NCI-H2081 treated with DMSO at 0.1 percent for 48 hours (cell line): ENCODE data around the gene CMTM5.

Experiments
- DNase-seq: peaks from one replicate; lab custom pipeline; 2025; lab: John Stamatoyannopoulos, UW

Gene CMTM5

GRCh38 chr14:23376482-23377197, at the start of gene CMTM5:
Gene CMTM5, plus strand, starts transcription at chr14:23377046. Its CDS starts 206 bp downstream, at chr14:23377252.
- no peak for DNase-seq

DNA sequence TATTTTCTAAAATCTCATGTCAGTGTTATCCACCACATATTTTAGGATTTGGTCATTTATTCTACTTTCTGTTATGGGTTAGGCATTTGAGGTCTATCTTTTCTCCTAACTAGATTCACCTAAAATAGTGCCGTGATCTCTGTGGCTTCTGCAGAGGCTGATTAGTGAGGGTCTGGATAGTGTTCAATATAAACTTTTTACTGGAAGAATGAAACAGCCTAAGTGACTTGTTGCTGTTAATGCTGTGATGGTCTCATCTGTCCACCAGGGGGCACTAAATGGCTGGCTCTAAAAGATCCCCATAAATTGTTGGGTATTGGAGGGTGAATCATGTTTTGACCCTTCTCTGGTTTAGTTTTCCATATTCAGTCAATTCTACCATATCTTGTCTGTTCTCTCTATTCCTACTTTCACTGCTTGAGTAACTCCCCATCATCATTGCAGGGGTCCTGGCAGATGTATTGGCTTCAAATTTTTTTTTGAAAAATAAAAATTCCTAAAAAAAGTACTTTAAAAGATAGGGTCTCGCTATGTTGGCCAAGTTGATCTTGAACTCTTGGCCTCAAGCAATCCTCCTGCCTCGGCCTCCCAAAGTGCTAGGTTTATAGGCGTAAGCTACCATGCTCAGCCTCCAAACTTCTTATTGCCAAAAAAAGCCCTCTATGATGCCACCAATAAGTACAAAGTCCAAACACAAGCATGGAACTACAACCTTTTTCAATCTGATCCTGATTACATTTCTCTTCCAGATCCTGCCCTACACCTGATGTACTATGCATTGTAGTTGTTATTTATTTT, 48.7 kb upstream of the CMTM5 start:
- no peak for DNase-seq

DNA sequence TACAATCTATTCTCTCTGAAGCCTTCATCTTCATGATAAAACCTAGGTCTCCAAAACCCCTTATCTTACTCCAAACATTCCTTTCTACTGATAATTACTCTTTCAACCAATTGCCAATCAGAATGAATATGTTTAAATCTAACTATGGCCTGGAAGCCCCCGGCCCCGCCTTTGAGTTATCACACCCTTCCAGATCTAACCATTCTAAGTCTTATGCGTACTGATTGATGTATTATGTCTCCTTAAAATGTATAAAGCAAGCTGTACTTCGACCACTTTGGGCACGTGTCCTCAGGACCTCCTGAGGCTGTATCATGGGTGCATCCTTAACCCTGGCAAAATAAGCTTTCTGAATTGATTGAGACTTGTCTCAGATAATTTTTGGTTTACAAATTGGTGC, 41.2 kb upstream of the CMTM5 start:
- no peak for DNase-seq

- no peak for DNase-seq
Measured at GRCh38 chr14:23339506-23340268, 37.2 kb upstream of the CMTM5 start.

GRCh38 chr14:23344481-23344880, 32.4 kb upstream of the CMTM5 start:
- DNase-seq, result no peak

DNA sequence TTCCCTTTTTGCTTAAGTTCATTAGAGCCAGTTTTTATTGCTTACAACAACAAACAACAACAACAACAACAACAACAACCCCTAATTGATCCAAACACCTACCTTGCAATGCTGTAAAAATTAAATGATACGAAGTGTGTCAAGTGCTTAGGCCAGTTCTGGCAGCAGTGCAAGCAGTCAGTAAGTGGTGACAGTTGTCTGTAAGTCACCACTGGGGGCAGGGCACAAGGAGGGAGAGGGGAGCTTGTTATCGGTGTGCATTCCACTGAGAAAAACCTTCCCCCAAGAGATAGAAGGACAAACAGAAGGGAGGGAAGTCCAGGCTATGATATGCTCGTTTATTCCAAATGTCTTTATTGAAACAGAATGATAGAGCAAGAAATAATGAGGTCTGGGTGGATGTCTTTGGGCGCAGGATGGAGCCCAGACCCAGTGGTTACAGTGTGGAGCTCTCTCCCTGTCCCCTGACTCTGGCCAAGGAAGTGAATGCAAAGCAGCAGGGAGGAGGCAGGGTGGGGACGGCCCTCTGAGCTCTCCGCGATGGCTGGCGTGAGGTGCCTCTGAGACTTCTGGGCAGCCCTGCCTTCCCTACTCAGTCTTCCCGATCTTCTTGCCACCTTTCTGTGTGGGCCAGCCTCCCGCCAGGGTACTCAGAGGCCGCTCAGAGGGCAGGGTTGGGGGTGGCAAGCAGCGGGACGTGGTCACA, 30.7 kb upstream of the CMTM5 start:
- DNase-seq, result no peak

DNA sequence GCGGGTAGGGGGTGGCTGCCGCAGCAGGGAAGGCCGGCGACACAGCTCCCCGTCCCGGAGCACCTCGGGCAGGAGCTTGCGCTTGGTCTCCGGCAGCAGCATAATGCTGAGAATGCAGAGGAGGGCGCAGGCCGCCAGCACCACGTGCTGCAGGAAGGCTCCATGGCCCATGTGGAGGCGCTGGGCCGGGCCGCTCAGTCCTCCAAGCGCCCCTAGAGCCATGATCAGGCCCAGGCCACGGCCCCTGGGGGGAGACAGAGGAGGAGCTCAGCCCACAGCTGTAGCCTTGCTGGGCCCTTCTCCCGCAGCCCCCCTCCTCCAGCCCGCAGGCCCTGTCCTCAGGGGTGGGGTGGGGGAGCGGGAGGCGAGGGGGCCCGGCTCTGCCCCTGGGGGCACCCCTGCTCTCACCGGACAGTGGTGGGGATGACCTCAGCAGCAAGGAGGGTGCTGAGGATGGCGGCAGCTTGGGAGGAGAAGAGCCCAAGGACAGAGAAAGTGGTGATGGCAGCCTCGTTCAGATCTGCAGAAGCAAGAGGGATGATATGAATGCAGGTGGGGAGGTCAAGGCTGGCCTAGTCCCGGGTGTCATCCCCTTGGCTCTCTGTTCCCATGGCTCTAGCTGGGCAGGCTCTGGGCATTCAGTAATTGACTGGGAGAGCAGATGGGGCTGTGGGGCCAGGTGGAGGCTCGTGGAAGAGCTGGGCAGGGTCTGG, 30.0 kb upstream of the CMTM5 start:
- no peak for DNase-seq

DNA sequence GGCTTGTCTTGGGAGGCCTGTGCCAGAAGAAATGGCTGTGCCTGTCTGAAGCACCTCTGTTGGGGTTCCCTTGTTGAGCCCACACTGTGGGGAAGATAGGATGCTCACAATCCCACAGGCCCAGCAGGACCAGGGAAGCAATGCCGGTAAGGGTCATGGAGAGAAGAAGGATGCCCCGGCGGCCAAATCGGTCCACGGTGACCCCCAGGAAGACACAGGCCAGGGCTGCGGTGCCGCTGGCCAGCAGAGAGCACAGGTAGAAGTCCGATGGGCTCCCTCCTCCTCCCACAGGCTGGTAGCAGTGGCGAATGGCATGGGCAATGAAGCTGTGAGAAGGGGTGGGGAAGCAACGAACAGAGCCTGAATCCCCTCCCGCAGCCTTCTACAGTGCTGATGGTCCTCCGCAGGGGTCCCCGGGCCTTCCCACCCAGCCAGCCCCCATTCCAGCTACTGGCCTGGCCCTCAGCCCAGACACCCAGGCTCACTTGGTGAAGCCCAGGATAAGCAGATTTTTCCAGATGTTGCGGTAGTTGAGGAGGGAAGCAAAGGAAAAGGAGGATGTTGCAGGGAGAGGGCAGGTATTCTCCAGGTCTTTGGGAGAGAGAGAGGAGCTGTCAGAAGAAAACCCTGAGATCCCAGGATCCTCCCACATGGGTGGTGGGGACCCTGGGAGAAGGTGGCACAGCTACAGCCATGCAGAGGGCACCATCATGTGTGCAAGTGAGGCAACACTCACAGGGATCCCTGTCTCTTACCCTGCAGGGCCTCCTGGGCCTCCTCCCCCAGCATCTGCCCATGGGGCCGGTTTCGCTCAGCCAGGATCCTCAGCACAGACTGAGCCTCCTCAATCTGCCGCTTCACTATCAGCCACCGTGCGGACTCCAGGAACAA, 29.2 kb upstream of the CMTM5 start:
- no peak for DNase-seq

DNA sequence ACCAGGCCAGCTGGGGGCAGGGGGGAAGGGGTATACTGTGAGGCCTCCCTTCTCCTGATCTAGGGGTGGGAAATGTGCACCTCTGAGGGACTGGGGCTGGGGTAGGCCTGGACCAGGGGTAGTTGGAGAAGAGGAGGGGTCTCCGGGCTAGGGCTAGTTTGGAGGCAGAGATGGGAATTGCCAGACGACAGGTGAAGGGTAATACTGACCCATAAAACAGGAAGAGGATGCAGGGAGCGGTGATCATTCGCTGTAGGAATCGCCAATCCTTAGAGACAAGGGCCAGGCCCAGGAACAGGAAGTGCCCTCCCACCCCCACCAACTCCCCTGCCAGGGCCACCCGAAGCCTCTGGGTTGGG, 28.6 kb upstream of the CMTM5 start:
- no peak for DNase-seq

DNA sequence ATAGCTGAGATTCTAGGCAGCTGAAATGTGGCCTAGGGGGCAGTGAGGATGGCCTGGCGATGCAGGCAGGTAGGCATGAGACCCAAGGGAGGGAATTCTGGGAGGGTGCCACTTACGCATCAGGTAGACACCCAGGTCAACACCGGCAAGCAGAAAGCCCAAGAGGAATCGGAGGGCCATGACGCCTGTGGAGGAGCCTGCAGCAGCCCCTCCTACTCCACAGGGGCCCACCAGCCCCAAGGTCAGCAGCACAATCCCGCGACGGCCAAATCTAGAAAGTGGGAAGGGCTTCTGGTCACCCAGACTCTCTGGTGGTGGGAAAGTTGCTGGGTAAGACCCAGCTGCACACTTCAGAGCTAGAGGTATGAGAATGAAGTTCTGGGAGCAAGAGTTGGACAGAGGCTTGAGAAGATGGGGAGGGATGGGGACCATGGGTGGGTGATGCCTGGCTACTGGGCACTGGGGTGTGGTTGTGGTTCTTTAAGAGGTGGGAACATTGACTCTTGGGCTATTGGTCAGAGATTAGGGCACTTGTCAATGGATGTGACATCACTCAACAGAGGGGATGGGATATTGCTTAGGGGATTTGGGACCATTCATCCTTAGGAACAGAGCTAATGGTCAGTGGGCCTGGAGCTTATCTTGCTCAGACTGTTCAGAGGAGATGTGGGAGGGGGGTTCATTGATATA, 27.5 kb upstream of the CMTM5 start:
- no peak for DNase-seq

- DNase-seq, result no peak
Measured at GRCh38 chr14:23351681-23352505, 25.0 kb upstream of the CMTM5 start.

DNA sequence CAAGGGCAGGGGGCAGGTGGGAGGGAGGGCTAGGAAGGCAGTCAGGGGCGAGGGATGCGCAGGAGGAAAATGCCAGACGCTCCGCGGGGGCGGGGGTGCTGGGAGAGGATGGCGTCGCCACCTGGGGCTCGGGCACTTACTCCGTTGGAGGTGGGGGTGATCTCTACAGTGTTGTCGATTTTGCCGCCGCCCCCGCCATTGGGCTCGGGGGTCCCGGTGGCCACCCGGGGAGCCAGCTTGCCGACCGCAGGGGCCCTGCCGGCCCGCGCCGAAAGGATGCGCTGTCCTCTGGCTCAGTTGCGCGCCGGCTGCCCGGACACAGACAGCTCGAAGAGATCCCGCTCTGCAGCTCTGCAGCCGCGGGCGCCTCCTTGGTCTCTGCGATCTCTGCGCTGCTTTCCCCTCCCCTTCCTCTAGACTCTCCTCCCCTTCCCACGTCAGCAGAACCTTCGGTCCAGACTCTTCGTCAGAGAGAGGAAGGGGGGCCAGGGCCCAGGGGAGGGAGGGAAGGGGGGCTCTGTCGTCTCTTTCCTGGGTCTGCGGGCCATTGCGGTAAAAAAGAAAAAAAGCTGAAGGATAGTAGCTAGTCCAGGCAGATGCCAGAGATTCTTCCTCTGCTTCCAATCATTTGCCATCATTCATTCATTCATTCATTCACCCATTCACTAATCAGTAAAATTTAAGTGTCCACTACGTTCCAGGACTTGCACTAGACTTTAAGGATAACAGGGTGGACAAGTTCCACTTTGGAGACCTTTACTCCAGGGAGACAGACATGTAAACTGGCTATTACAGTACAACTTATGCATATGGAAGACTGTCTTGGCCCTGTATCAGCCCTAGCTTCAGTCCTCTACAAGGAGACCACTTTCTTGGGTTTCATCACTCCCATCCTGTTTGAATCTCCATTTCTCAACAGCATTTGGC, 24.1 kb upstream of the CMTM5 start, which contains the start of gene SLC22A17:
Gene SLC22A17 (minus strand): TSS at position 382 of the 927 bp plus-strand sequence.
- no peak for DNase-seq

GRCh38 chr14:23353433-23353780, 23.4 kb upstream of the CMTM5 start:
- DNase-seq, result no peak

DNA sequence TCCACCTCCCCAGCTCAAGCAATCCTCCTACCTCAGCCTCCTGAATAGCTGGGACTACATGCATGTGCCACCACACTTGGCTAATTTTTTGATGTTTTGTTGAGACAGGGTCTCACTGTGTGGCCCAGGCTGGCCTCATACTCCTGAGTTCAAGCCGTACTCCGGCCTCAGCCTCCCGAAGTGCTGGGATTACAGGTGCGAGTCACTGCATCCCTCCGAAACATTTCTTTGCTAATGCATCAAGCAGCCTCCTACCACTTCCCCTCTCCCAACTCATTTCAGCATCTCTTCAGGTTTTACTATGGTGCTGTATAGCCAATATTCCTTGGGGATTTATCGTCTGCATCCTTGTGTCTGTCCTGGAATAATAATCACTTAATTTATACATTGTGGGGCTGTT, 21.9 kb upstream of the CMTM5 start:
- DNase-seq, result no peak

GRCh38 chr14:23355871-23356435, 20.9 kb upstream of the CMTM5 start:
- no peak for DNase-seq

- no peak for DNase-seq
Measured at GRCh38 chr14:23356662-23357061, 20.2 kb upstream of the CMTM5 start.

DNA sequence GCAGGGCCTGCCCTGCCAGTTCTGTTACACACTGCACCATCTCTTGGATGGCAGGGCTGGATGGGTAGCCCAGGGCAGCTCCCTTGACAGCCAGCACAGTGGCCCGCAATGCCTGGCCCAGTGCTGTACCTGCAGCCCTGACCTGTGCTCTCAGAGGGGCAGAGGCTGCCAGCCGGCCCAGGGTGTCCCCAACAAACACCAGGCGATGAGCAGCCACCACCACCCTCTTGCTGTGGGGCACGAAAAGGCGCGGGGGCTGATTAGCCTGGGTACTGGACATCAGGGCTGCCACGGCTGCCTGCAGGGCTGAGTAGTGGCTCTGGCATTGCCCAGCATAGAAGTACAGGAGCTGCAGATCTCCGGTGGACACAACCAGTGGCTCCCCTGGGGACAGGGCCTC, 19.6 kb upstream of the CMTM5 start:
- DNase-seq, result no peak

GRCh38 chr14:23358042-23358441, 18.8 kb upstream of the CMTM5 start:
- DNase-seq, result no peak
